Small intestine (tissue), 7 donors: ENCODE data around the gene SNX25. TPM values are rescaled to one million over a fixed set of nuclear protein-coding genes. Genes with fewer than 3 reads are reported as not detected.
"Not testable (repeated sequence)": the region's sequence is repeated elsewhere in the genome, so short reads cannot be mapped to it uniquely, and the experiment has no call there.

Experiments
- DNase-seq, 2 donors: peaks; one replicate each; pipeline versions ENCODE4 v3.0.0 to v3.0.0-alpha.2; 2013
- FAIRE-seq: peaks from 2 replicates; lab custom pipeline; 2012; peaks lifted over from hg19 to GRCh38; lab: Jason Lieb, UNC
- H3K27ac ChIP-seq, 3 donors: one replicate each; pipeline ENCODE4 v1.5.1; 2013; ENCODE audit warnings: low read length in 2 of 3, mild to moderate bottlenecking in 2 of 3, control low read depth in 1 of 3, inconsistent platforms in 1 of 3, low read depth in 1 of 3, moderate library complexity in 1 of 3
- H3K27me3 ChIP-seq, 3 donors: one replicate each; pipeline ENCODE4 v1.6.1; 2013; ENCODE audit warnings: low read length in 3 of 3, inconsistent platforms in 1 of 3; ENCODE audit not compliant: control insufficient read depth in 3 of 3, insufficient read depth in 3 of 3
- H3K36me3 ChIP-seq, 3 donors: one replicate each; pipeline ENCODE4 v1.6.1; 2013; ENCODE audit warnings: low read length in 3 of 3, inconsistent platforms in 1 of 3, low read depth in 1 of 3, mild to moderate bottlenecking in 1 of 3, moderate library complexity in 1 of 3; ENCODE audit not compliant: control insufficient read depth in 3 of 3, insufficient read depth in 2 of 3
- H3K4me1 ChIP-seq, 3 donors: one replicate each; pipeline ENCODE4 v1.6.1; 2013; ENCODE audit warnings: low read length in 2 of 3, inconsistent platforms in 1 of 3, low read depth in 1 of 3, mild to moderate bottlenecking in 1 of 3, moderate library complexity in 1 of 3; ENCODE audit not compliant: control insufficient read depth in 3 of 3, insufficient read depth in 2 of 3
- H3K4me3 ChIP-seq, 3 donors: one replicate each; pipeline ENCODE4 v1.5.1; 2013; ENCODE audit warnings: low read length in 3 of 3, control low read depth in 1 of 3, inconsistent platforms in 1 of 3, low read depth in 1 of 3, mild to moderate bottlenecking in 1 of 3, moderate library complexity in 1 of 3
- H3K9me3 ChIP-seq, 2 donors: one replicate each; pipeline ENCODE4 v1.6.1; 2013; ENCODE audit warnings: low read depth in 1 of 2, low read length in 1 of 2; ENCODE audit not compliant: control insufficient read depth in 2 of 2, insufficient read depth in 1 of 2
- WGBS, 3 donors: extraction: QIAGEN DNeasy Blood & Tissue Kit; methylation state at CpG; one replicate each; pipeline ENCODE4 v1.1.7; 2013; 5-methylcytosine and 5-hydroxymethylcytosine counted together
- polyA plus RNA-seq, 4 donors: library from polyadenylated mRNA; stranded (reverse) in 3 of 4; unstranded in 1 of 4; fragments of 200-250 nt in 3 of 4; fragments of 120-200 nt in 1 of 4; gene quantifications; one replicate each; pipeline versions ENCODE4 v1.2.1 to v1.2.3, GENCODE V29; 2013
- donor health status: healthy with polysubstance abuse.
- donor health status: control.
- donor health status: control.
- donor health status: Bipolar disorder and iron deficiency.
- donor health status: healthy.

SNX25 gene
- polyA plus RNA-seq, 4 donors, result 1.9 to 12.6 (median 3.7) TPM

DNA sequence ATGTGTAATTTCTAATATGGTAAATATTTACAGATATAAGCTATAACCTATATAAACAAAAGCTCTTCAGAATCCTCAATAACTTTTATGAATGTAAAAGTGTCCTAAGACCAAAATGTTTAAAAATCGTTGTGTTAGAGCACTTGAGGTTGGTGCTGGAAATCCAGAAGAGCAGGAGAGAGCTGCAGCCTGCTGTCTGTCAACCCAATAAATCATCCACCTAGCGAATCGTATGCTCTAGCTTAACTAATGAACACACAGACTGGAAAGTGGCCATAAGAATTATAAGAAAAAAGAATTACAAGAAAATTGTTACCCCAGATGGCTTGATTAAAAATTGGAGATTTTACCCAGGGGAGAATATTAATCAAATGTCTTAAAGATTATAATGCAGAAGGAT lies 22.6 kb upstream of the SNX25 start:
- H3K4me1 ChIP-seq, result no peaks in the 10 kb centered on the region
- 38 to 50% (median 49%) methylated on average over 3 of the region's 3 CpGs for WGBS, 3 donors
- H3K27me3 ChIP-seq, result no peaks in the 10 kb centered on the region
- no peaks in the 10 kb centered on the region for H3K9me3 ChIP-seq
- no peak overlapping the region for H3K4me3 ChIP-seq
- peaks cover 2 to 14% (median 5%) of the 10 kb centered on the region in 3 donors for H3K36me3 ChIP-seq
- no peak for DNase-seq
- FAIRE-seq, result no peak
- H3K27ac ChIP-seq, result no peak overlapping the region

DNA sequence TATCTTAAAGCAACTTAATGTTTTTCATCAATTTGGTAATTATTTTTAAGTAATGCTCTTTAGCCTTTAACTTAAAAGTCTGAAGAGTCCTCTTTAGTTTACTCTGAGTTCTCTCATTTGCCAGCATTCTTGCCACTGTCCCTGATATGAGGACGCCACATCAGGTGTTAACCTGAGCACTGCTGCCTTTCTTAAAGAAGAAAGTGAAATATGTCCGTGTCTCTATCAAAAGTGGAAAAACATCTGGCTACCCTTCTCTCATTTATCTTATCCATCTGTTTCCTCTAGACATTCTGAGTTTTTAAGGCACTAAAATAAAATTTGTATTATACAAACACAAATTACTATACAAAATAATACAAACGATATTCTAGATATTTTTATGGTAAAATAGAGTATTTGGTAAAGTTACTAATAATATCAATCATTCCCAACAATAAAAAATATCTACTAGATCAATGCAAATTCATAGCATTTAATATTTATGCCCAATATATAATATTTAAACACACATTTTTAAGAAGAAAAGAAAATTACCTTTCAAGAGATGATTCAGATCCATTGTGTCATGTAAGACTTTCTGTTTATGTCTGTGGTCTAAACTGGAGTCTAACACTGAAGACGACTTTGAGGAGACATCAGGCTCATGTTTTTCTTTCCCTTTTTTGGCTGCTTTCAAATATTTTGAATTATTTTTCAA lies 19.6 kb upstream of the SNX25 start:
- FAIRE-seq (no peak), DNase-seq (no peak)
- Histone ChIP-seq H3K27ac (no peak overlapping the region), H3K4me1 (no peaks in the 10 kb centered on the region), H3K36me3 (peaks cover 2 to 25% (median 5%) of the 10 kb centered on the region in 3 donors), H3K27me3 (no peaks in the 10 kb centered on the region), H3K9me3 (no peaks in the 10 kb centered on the region), H3K4me3 (no peak overlapping the region)
- WGBS, 3 donors, result 68 to 77% (median 76%) methylated on average over 4 of the region's 4 CpGs

DNA sequence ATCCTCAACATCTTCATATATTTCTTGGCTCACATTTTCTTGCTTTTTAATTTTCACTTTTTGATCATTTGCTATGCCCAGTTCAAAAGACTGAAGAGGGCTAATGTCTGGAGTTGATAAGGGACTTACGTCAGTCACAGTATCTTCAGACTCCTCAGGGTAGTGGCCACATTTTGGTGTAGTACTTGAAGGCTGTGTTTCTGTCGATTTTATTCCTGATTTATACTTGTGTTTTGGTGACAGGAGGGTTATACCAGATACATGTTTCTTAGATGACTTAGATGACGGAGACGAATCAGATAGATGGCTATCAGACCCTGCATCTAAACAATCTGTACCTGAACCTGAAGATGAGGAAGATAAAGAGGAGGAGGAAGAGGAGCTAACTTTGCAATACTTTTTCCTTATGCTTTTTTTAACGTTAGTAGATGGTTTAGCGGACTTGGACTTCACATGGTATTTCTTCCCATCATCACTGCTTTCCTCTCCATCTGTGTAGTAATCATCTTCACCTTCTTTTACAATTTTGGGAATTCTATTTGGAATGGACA lies 19.0 kb upstream of the SNX25 start:
- no peaks in the 10 kb centered on the region for H3K9me3 ChIP-seq
- H3K27ac ChIP-seq, result no peak overlapping the region
- no peaks in the 10 kb centered on the region for H3K4me1 ChIP-seq
- DNase-seq, result no peak
- peaks cover 2 to 25% (median 5%) of the 10 kb centered on the region in 3 donors for H3K36me3 ChIP-seq
- no peaks in the 10 kb centered on the region for H3K27me3 ChIP-seq
- 89 to 93% (median 92%) methylated on average over 6 of the region's 6 CpGs for WGBS, 3 donors
- no peak for FAIRE-seq
- H3K4me3 ChIP-seq, result no peak overlapping the region

DNA sequence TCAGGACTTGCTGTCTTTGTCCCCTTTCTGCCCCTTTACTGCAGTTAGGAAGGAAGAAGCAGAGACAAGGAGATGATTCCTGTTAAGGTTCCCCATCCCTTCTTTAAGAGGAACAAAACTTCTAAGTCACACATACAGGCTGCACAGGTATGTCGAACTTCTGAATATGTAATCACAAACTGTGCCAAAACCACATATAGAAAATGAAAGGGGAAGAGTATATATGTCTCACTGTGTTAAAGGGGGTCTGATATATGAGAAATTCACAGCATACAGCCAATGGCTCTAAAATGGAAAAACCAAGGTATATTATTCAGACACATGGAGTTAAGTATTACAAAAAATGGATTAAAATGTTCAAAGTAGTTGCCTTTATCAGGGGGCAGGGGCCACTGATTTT lies 17.3 kb upstream of the SNX25 start:
- FAIRE-seq (no peak), DNase-seq (no peak)
- 57 to 63% (median 61%) methylated on average over 1 of the region's 1 CpG for WGBS, 3 donors
- Histone ChIP-seq H3K9me3 (no peaks in the 10 kb centered on the region), H3K4me1 (no peaks in the 10 kb centered on the region), H3K27me3 (no peaks in the 10 kb centered on the region), H3K4me3 (no peak overlapping the region), H3K27ac (no peak overlapping the region), H3K36me3 (peaks cover 2 to 25% (median 5%) of the 10 kb centered on the region in 3 donors)

GRCh38 chr4:185194924-185195888 lies 14.2 kb upstream of the SNX25 start:
- H3K27me3 ChIP-seq, result no peaks in the 10 kb centered on the region
- peaks cover under 1 to 20% (median 5%) of the 10 kb centered on the region in 3 donors for H3K36me3 ChIP-seq
- DNase-seq (no peak), FAIRE-seq (no peak)
- no peak overlapping the region for H3K4me3 ChIP-seq
- 77 to 85% (median 84%) methylated on average over 9 of the region's 9 CpGs for WGBS, 3 donors
- H3K9me3 ChIP-seq, result no peaks in the 10 kb centered on the region
- no peaks in the 10 kb centered on the region for H3K4me1 ChIP-seq
- no peak overlapping the region for H3K27ac ChIP-seq

- H3K27ac ChIP-seq, result no peak overlapping the region
- no peaks in the 10 kb centered on the region for H3K27me3 ChIP-seq
- peaks cover 0 to 3% (median 0%) of the 10 kb centered on the region in 3 donors for H3K4me1 ChIP-seq
- H3K36me3 ChIP-seq, result peaks cover 0 to 23% (median 0%) of the 10 kb centered on the region in 3 donors
- no peak overlapping the region for H3K4me3 ChIP-seq
- FAIRE-seq (no peak), DNase-seq (no peak)
- no peaks in the 10 kb centered on the region for H3K9me3 ChIP-seq
- 89 to 93% (median 91%) methylated on average over 2 of the region's 2 CpGs for WGBS, 3 donors
These were observed 13.0 kb upstream of the SNX25 start for GRCh38 chr4:185196437-185196836.

- peaks cover 0 to 19% (median 0%) of the 10 kb centered on the region in 3 donors for H3K36me3 ChIP-seq
- not testable (repeated sequence) for DNase-seq, FAIRE-seq, H3K27ac ChIP-seq, H3K9me3 ChIP-seq, H3K4me3 ChIP-seq, H3K27me3 ChIP-seq
- WGBS, 3 donors, result 95% methylated on average over 4 of the region's 4 CpGs
- peaks cover 0 to 17% (median 0%) of the 10 kb centered on the region in 3 donors for H3K4me1 ChIP-seq
These were observed 11.2 kb upstream of the SNX25 start for GRCh38 chr4:185198189-185198588.
